SK-N-SH (cell line): Measurements from ENCODE around the gene NTRK3. TPM values are rescaled to one million over a fixed set of nuclear protein-coding genes. Genes with fewer than 3 reads are reported as not detected.

Experiments used
- CTCF ChIA-PET: fragments of 300-600, 350-600 bp; formaldehyde crosslinking; extraction: SDS; loops from one replicate; lab custom pipeline; 2021; lab: Yijun Ruan, JAX
- POLR2A ChIA-PET: fragments of 350-600 bp; sonication (Branson Sonifier 250); formaldehyde crosslinking; extraction: SDS; loops from one replicate; lab custom pipeline; 2020; ENCODE audit warnings: antibody characterized with exemption, inconsistent platforms; lab: Yijun Ruan, JAX
- DNase-seq: peaks from one replicate; pipeline ENCODE4 v3.0.0; 2012
- H2AFZ ChIP-seq: fragments of 200-600 bp; sonication (generic); 2 replicates; pipeline ENCODE4 v1.8.1; 2016; ENCODE audit warnings: antibody characterized with exemption, mild to moderate bottlenecking, low read depth
- H3F3A ChIP-seq: fragments of 200-600 bp; sonication (generic); replicated peaks from 2 replicates; pipeline ENCODE3; 2016; ENCODE audit warnings: antibody characterized with exemption, mild to moderate bottlenecking; ENCODE audit not compliant: insufficient read depth
- H3K27ac ChIP-seq, 2 experiments: fragments of 200-500 bp in 1 of 2; fragments of 200-600 bp in 1 of 2; sonication (Bioruptor generic) in 1 of 2; sonication (generic), shearing (Covaris generic) in 1 of 2; 2 replicates each; pipeline versions ENCODE4 v1.5.1 to v1.6.1; 2014 to 2016; ENCODE audit warnings: low read depth in 2 of 2, inconsistent platforms in 1 of 2, low read length in 1 of 2, mild to moderate bottlenecking in 1 of 2, mixed read lengths in 1 of 2
- H3K27me3 ChIP-seq: fragments of 200-600 bp; sonication (generic), shearing (Covaris generic); 2 replicates; pipeline ENCODE4 v1.6.1; 2016; ENCODE audit warnings: mixed run types; ENCODE audit not compliant: insufficient read depth
- H3K36me3 ChIP-seq, 2 experiments: fragments of 200-500 bp in 1 of 2; fragments of 200-600 bp in 1 of 2; sonication (Bioruptor generic) in 1 of 2; sonication (generic) in 1 of 2; replicated peaks in 1 of 2; 2 replicates each; pipeline versions ENCODE3 to v1.5.1; 2014 to 2016; ENCODE audit warnings: low read length in 1 of 2, mild to moderate bottlenecking in 1 of 2; ENCODE audit not compliant: insufficient read depth in 2 of 2, control insufficient read depth in 1 of 2
- H3K4me1 ChIP-seq, 2 experiments: fragments of 200-500 bp in 1 of 2; fragments of 200-600 bp in 1 of 2; sonication (Bioruptor generic) in 1 of 2; sonication (generic), shearing (Covaris generic) in 1 of 2; 2 replicates each; pipeline versions ENCODE4 v1.5.1 to v1.6.1; 2014 to 2016; ENCODE audit warnings: low read depth in 1 of 2, low read length in 1 of 2, mixed run types in 1 of 2; ENCODE audit not compliant: insufficient read depth in 2 of 2, control insufficient read depth in 1 of 2
- H3K4me2 ChIP-seq: fragments of 200-600 bp; sonication (generic), shearing (Covaris generic); 2 replicates; pipeline ENCODE4 v1.6.1; 2017; ENCODE audit warnings: mixed run types
- H3K4me3 ChIP-seq, 2 experiments: fragments of 200-500 bp in 1 of 2; fragments of 200-600 bp in 1 of 2; sonication (Bioruptor generic) in 1 of 2; sonication (generic), shearing (Covaris generic) in 1 of 2; 2 replicates each; pipeline versions ENCODE4 v1.5.1 to v1.8.1; 2014 to 2016; ENCODE audit warnings: low read depth in 2 of 2, inconsistent platforms in 1 of 2, low read length in 1 of 2, mild to moderate bottlenecking in 1 of 2, mixed read lengths in 1 of 2, moderate library complexity in 1 of 2
- H3K79me2 ChIP-seq: fragments of 200-600 bp; sonication (generic); 2 replicates; pipeline ENCODE4 v1.8.1; 2017; ENCODE audit warnings: mild to moderate bottlenecking; ENCODE audit not compliant: insufficient read depth
- H3K9ac ChIP-seq: fragments of 200-600 bp; sonication (generic); 2 replicates; pipeline ENCODE4 v1.6.1; 2017; ENCODE audit warnings: mixed run types
- H3K9me2 ChIP-seq: fragments of 200-600 bp; sonication (generic); 2 replicates; pipeline ENCODE4 v1.6.1; 2017; ENCODE audit warnings: mixed run types
- H3K9me3 ChIP-seq: fragments of 200-600 bp; sonication (generic); 2 replicates; pipeline ENCODE4 v1.6.1; 2017; ENCODE audit warnings: mixed run types, mild to moderate bottlenecking, moderate library complexity
- H4K20me1 ChIP-seq: fragments of 200-600 bp; sonication (generic); 2 replicates; pipeline ENCODE4 v1.6.1; 2017; ENCODE audit warnings: mild to moderate bottlenecking, mixed run types; ENCODE audit not compliant: insufficient read depth
- CHD2 ChIP-seq: fragments of 150-350 bp; IDR thresholded peaks from 2 replicates; pipeline ENCODE4 v1.6.1; 2018; ENCODE audit warnings: low read length; ENCODE audit not compliant: partially characterized antibody
- ELF1 ChIP-seq: IDR thresholded peaks from 2 replicates; pipeline ENCODE4 v1.4.0; 2012
- EP300 ChIP-seq, 2 experiments: IDR thresholded peaks; 2 replicates each; pipeline versions ENCODE4 v1.4.0 to v1.6.1; 2012; ENCODE audit warnings: borderline replicate concordance in 1 of 2, low read depth in 1 of 2, low read length in 1 of 2
- EZH2phosphoT487 ChIP-seq: fragments of 200-600 bp; sonication (generic); IDR thresholded peaks from 2 replicates; pipeline ENCODE4 v1.6.1; 2017; ENCODE audit warnings: low read depth, mixed run types, mild to moderate bottlenecking, antibody characterized with exemption, moderate library complexity, borderline replicate concordance
- FOSL2 ChIP-seq: IDR thresholded peaks from 2 replicates; pipeline ENCODE4 v1.4.0; 2012; ENCODE audit warnings: low read depth, mild to moderate bottlenecking, moderate library complexity, borderline replicate concordance
- RCOR1 ChIP-seq: fragments of 150-350 bp; IDR thresholded peaks from 2 replicates; pipeline ENCODE4 v1.6.1; 2017; ENCODE audit warnings: antibody characterized with exemption, low read length
- RXRA ChIP-seq: IDR thresholded peaks from 2 replicates; pipeline ENCODE4 v1.4.0; 2012; ENCODE audit warnings: low read depth, mild to moderate bottlenecking, borderline replicate concordance
- SIN3A ChIP-seq: IDR thresholded peaks from 2 replicates; pipeline ENCODE4 v1.6.1; 2012; ENCODE audit warnings: low read depth, mild to moderate bottlenecking, low read length, moderate library complexity, borderline replicate concordance
- TAF1 ChIP-seq: IDR thresholded peaks from 2 replicates; pipeline ENCODE4 v1.6.1; 2012; ENCODE audit warnings: low read depth, mild to moderate bottlenecking, low read length, moderate library complexity, borderline replicate concordance
- TCF12 ChIP-seq: IDR thresholded peaks from 2 replicates; pipeline ENCODE4 v1.4.0; 2012
- TEAD4 ChIP-seq: IDR thresholded peaks from 2 replicates; pipeline ENCODE4 v1.4.0; 2012; ENCODE audit warnings: mild to moderate bottlenecking, borderline replicate concordance; ENCODE audit not compliant: insufficient read depth
- WGBS: methylation state at CpG from one replicate; pipeline ENCODE4 v1.1.6; 2017; ENCODE audit warnings: low lambda C conversion rate; 5-methylcytosine and 5-hydroxymethylcytosine counted together
- polyA plus RNA-seq, 3 experiments: library from polyadenylated mRNA; depleted of rRNA; stranded (reverse); fragments of >200 nt; gene quantifications; 2 replicates each; pipeline ENCODE4 v1.2.3, GENCODE V29; 2012
- TF ChIP-seq, protein P1 (sequence below): IDR thresholded peaks from 2 replicates; pipeline ENCODE4 v1.4.0; 2012; ENCODE audit warnings: low read depth, borderline replicate concordance
- TF ChIP-seq, protein P2 (sequence below): IDR thresholded peaks from 2 replicates; pipeline ENCODE4; 2012
- TF ChIP-seq, protein P3 (sequence below): IDR thresholded peaks from 2 replicates; pipeline ENCODE4 v1.4.0; 2012; ENCODE audit warnings: low read depth
- TF ChIP-seq, protein P4 (sequence below): IDR thresholded peaks from 2 replicates; pipeline ENCODE4 v1.6.1; 2012; ENCODE audit warnings: mild to moderate bottlenecking, low read depth, low read length, moderate library complexity
- TF ChIP-seq, protein P5 (sequence below): fragments of 150-350 bp; IDR thresholded peaks from 2 replicates; pipeline ENCODE4 v1.6.1; 2016; ENCODE audit warnings: mild to moderate bottlenecking, low read depth, low read length
- TF ChIP-seq, protein P6 (sequence below): fragments of 200-600 bp; sonication (generic); IDR thresholded peaks from 2 replicates; pipeline ENCODE4 v1.6.1; 2017; ENCODE audit warnings: antibody characterized with exemption, mild to moderate bottlenecking, moderate library complexity

The NTRK3 gene
- polyA plus RNA-seq, 1 of the 3 experiments (the other 2 are of a cell fraction), result 2.6 TPM

DNA sequence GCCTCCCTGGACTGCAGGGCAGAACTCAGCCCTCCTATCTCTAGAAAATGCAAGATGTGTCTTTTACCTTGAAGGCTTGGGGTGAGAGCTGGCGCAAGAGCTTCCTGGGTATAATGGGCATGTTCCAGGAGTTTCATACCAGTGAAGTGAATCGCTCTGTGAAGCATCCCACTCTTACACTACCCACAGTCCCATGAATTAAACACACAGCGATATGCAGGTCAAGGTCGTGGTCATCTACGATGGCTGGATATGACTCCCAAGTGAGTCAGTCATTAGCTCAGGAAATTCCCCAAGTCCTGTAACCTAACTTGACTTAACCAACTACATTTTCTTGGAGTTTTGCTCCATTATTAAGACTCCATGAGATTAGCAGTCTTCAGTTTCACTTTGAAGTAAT lies 439.7 kb downstream of the NTRK3 start (continued):
- TF ChIP-seq TAF1, result no peak
- peak; percentile 76; the same call in 1 of the 2 replicates for TF ChIP-seq TEAD4
- TF ChIP-seq FOSL2, result peak; percentile 94
- 0 out of 2 replicates have a peak, but pooled peaks have one; percentile 13 for TF ChIP-seq ELF1
- TF ChIP-seq, protein P1, sequence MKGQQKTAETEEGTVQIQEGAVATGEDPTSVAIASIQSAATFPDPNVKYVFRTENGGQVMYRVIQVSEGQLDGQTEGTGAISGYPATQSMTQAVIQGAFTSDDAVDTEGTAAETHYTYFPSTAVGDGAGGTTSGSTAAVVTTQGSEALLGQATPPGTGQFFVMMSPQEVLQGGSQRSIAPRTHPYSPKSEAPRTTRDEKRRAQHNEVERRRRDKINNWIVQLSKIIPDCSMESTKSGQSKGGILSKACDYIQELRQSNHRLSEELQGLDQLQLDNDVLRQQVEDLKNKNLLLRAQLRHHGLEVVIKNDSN, result no peak

DNA sequence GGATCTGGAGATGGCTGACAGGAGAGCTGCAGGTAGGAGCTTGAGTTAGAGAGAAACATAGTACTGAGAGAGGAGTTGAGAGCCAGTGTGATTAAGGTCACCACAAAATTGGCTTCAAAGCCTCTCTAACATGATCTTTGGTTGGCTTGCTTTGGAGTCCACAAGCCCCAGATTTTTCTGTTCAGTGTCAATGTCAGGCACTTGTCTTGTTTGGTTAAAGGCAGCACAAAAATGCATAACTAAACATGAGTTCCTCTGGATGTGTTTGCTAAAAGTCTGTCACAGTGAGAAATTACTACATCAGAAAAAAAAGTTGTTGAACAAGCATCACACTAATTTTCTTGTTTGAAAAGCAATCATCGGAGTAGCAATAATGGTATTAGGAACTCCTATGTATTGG lies 440.5 kb downstream of the NTRK3 start:
- peaks cover 0 to 21% of the 10 kb centered on the region in 2 experiments; a peak in 2 of 4 replicates for H3K4me1 ChIP-seq
- ChIA-PET CTCF (interaction anchor here (0.7 kb wide), 1 partner anchor 431 kb away, joined by 3 read pairs; no protein-coding TSS in a partner anchor), POLR2A (no interaction called here)
- H3K79me2 ChIP-seq, result no peaks in the 10 kb centered on the region
- no peaks in the 10 kb centered on the region for H4K20me1 ChIP-seq
- peak overlapping the region; percentile 54; the same call in 1 of the 2 replicates for H2AFZ ChIP-seq
- H3F3A ChIP-seq, result peaks cover 20% of the 10 kb centered on the region
- no peaks in the 10 kb centered on the region for H3K9me3 ChIP-seq
- H3K4me3 ChIP-seq, result no peak overlapping the region
- WGBS, result 95% methylated on average over 1 of the region's 1 CpG
- no peak for DNase-seq
- H3K36me3 ChIP-seq, result no peaks in the 10 kb centered on the region
- no peaks in the 10 kb centered on the region for H3K27me3 ChIP-seq
- H3K9me2 ChIP-seq, result no peaks in the 10 kb centered on the region
- TF ChIP-seq, protein P2, sequence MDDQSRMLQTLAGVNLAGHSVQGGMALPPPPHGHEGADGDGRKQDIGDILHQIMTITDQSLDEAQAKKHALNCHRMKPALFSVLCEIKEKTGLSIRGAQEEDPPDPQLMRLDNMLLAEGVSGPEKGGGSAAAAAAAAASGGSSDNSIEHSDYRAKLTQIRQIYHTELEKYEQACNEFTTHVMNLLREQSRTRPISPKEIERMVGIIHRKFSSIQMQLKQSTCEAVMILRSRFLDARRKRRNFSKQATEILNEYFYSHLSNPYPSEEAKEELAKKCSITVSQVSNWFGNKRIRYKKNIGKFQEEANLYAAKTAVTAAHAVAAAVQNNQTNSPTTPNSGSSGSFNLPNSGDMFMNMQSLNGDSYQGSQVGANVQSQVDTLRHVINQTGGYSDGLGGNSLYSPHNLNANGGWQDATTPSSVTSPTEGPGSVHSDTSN, result peak; percentile 57
- TF ChIP-seq EZH2phosphoT487, result no peak
- TF ChIP-seq EP300 (IDR thresholded peaks at IDR 0.05; ENCODE audit: borderline replicate concordance in 1 of 2, low read depth in 1 of 2, low read length in 1 of 2), result no peak
- no peak for TF ChIP-seq RXRA
- TF ChIP-seq, protein P1, result no peak
- TF ChIP-seq, protein P3, sequence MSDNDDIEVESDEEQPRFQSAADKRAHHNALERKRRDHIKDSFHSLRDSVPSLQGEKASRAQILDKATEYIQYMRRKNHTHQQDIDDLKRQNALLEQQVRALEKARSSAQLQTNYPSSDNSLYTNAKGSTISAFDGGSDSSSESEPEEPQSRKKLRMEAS, result no peak
- TF ChIP-seq, protein P4, sequence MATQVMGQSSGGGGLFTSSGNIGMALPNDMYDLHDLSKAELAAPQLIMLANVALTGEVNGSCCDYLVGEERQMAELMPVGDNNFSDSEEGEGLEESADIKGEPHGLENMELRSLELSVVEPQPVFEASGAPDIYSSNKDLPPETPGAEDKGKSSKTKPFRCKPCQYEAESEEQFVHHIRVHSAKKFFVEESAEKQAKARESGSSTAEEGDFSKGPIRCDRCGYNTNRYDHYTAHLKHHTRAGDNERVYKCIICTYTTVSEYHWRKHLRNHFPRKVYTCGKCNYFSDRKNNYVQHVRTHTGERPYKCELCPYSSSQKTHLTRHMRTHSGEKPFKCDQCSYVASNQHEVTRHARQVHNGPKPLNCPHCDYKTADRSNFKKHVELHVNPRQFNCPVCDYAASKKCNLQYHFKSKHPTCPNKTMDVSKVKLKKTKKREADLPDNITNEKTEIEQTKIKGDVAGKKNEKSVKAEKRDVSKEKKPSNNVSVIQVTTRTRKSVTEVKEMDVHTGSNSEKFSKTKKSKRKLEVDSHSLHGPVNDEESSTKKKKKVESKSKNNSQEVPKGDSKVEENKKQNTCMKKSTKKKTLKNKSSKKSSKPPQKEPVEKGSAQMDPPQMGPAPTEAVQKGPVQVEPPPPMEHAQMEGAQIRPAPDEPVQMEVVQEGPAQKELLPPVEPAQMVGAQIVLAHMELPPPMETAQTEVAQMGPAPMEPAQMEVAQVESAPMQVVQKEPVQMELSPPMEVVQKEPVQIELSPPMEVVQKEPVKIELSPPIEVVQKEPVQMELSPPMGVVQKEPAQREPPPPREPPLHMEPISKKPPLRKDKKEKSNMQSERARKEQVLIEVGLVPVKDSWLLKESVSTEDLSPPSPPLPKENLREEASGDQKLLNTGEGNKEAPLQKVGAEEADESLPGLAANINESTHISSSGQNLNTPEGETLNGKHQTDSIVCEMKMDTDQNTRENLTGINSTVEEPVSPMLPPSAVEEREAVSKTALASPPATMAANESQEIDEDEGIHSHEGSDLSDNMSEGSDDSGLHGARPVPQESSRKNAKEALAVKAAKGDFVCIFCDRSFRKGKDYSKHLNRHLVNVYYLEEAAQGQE, result no peak
- TF ChIP-seq RCOR1, result no peak
- TF ChIP-seq, protein P5, sequence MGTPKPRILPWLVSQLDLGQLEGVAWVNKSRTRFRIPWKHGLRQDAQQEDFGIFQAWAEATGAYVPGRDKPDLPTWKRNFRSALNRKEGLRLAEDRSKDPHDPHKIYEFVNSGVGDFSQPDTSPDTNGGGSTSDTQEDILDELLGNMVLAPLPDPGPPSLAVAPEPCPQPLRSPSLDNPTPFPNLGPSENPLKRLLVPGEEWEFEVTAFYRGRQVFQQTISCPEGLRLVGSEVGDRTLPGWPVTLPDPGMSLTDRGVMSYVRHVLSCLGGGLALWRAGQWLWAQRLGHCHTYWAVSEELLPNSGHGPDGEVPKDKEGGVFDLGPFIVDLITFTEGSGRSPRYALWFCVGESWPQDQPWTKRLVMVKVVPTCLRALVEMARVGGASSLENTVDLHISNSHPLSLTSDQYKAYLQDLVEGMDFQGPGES, result no peak
- TF ChIP-seq CHD2, result no peak
- TF ChIP-seq, protein P6, sequence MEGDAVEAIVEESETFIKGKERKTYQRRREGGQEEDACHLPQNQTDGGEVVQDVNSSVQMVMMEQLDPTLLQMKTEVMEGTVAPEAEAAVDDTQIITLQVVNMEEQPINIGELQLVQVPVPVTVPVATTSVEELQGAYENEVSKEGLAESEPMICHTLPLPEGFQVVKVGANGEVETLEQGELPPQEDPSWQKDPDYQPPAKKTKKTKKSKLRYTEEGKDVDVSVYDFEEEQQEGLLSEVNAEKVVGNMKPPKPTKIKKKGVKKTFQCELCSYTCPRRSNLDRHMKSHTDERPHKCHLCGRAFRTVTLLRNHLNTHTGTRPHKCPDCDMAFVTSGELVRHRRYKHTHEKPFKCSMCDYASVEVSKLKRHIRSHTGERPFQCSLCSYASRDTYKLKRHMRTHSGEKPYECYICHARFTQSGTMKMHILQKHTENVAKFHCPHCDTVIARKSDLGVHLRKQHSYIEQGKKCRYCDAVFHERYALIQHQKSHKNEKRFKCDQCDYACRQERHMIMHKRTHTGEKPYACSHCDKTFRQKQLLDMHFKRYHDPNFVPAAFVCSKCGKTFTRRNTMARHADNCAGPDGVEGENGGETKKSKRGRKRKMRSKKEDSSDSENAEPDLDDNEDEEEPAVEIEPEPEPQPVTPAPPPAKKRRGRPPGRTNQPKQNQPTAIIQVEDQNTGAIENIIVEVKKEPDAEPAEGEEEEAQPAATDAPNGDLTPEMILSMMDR, result no peak
- TF ChIP-seq TEAD4, result no peak
- peak; percentile 66 for TF ChIP-seq TCF12
- no peak for TF ChIP-seq SIN3A
- peak overlapping the region in 1 of 2 experiments; percentile 90; a peak in 2 of 4 replicates for H3K27ac ChIP-seq
- no peak overlapping the region for H3K9ac ChIP-seq
- H3K4me2 ChIP-seq, result peak overlapping the region; percentile 59
